ENCODE measurements around the gene GID8. TPM values are rescaled to one million over a fixed set of nuclear protein-coding genes. Genes with fewer than 3 reads are reported as not detected.

Gene GID8
- total RNA-seq, 1 experiment from 2014 or later, result 40.2 TPM

DNA sequence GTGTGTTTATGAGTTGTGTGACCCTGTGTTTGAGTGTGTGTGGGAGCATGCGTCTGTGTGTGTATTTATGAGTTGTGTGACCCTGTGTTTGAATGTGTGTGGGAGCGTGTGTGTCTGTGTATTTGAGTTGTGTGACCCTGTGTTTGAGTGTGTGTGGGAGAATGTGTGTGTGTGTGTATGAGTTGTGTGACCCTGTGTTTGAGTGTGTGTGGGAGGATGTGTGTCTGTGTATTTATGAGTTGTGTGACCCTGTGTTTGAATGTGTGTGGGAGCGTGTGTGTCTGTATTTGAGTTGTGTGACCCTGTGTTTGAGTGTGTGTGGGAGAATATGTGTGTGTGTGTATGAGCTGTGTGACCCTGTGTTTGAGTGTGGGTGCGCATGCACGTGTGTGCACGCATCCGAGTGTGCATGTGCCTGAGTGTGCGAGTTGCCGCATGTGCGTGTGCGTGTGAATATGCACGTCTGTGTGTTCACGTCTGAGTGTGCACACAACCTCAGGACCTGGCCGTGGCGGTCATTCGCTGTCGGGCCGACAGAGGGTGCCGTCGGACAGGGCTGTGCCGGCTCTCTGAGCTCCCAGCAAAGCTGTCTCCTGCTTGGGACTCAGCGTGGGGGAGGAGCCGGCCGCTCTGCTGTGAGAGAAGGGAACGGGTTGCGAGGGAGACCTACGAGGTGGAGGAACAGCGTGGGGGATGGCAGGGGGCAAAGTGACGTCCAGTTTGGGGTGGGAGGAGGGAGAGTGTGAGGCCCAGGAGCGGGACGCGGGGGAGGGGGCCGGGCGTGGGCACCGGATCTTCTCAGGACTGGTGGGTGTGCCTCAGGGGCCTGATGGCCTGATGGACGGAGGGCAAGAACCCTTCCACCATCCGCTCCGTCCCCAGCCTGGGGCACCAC lies 34.2 kb downstream of the GID8 start:
- H3K4me1 ChIP-seq (ENCODE audit: insufficient read depth, low read length, poor library complexity, severe bottlenecking), result no peaks in the 10 kb centered on the region
- no peak overlapping the region for H3K27ac ChIP-seq (ENCODE audit: low read depth, low read length, poor library complexity, severe bottlenecking)
- POLR2A ChIA-PET (ENCODE audit: low non-redundant PET), result no interaction called here
- no peaks in the 10 kb centered on the region for H3K9me3 ChIP-seq (ENCODE audit: low read depth, low read length, poor library complexity, severe bottlenecking)
- TF ChIP-seq CTCF (conservative IDR thresholded peaks at IDR 0.05; ENCODE audit: low read depth, low read length) (peak; percentile 90), EZH2 (IDR thresholded peaks at IDR 0.05; ENCODE audit: borderline replicate concordance, low read depth, low read length, poor library complexity, severe bottlenecking) (no peak)
- no TSS peak for BruUV-seq (replicated peaks)
- no peak overlapping the region for H3K4me3 ChIP-seq (ENCODE audit: low read depth, low read length, poor library complexity, severe bottlenecking)
- H3K27me3 ChIP-seq (replicated peaks; ENCODE audit: insufficient read depth, low read depth, low read length, poor library complexity), result peaks cover 39% of the 10 kb centered on the region
- CTCF ChIA-PET, result interaction anchor here (0.5 to 1.4 kb wide), 16 partner anchors 9 to 680 kb away, joined by 3 to 27 read pairs (median 4); partner anchors contain the start of gene BHLHE23
- peak; percentile 86 for DNase-seq (ENCODE audit: low spot score)
- no peaks in the 10 kb centered on the region for H3K36me3 ChIP-seq (ENCODE audit: insufficient read depth, low read length, poor library complexity, severe bottlenecking)
- intact Hi-C loops (cut with micrococcal nuclease; ENCODE audit: unreplicated experiment), result loop anchor here (1.0 kb wide), 1 partner anchor 37 kb away; no protein-coding TSS in a partner anchor

GRCh38 chr20:62972845-62973745 lies 35.1 kb downstream of the GID8 start:
- no peaks in the 10 kb centered on the region for H3K4me1 ChIP-seq (ENCODE audit: insufficient read depth, low read length, poor library complexity, severe bottlenecking)
- no peaks in the 10 kb centered on the region for H3K9me3 ChIP-seq (ENCODE audit: low read depth, low read length, poor library complexity, severe bottlenecking)
- H3K27me3 ChIP-seq (replicated peaks; ENCODE audit: insufficient read depth, low read depth, low read length, poor library complexity), result peaks cover 39% of the 10 kb centered on the region
- ChIA-PET CTCF (interaction anchor here (0.5 to 1.4 kb wide), 12 partner anchors 8 to 679 kb away, joined by 3 to 27 read pairs (median 3); partner anchors contain the start of gene BHLHE23), POLR2A (ENCODE audit: low non-redundant PET) (no interaction called here)
- intact Hi-C loops (cut with micrococcal nuclease; ENCODE audit: unreplicated experiment), result loop anchor here (1.0 kb wide), 1 partner anchor 36 kb away; no protein-coding TSS in a partner anchor
- no TSS peak for BruUV-seq (replicated peaks)
- H3K4me3 ChIP-seq (ENCODE audit: low read depth, low read length, poor library complexity, severe bottlenecking), result no peak overlapping the region
- no peaks in the 10 kb centered on the region for H3K36me3 ChIP-seq (ENCODE audit: insufficient read depth, low read length, poor library complexity, severe bottlenecking)
- DNase-seq (ENCODE audit: low spot score), result no peak
- no peak overlapping the region for H3K27ac ChIP-seq (ENCODE audit: low read depth, low read length, poor library complexity, severe bottlenecking)
- TF ChIP-seq CTCF (conservative IDR thresholded peaks at IDR 0.05; ENCODE audit: low read depth, low read length) (no peak), EZH2 (IDR thresholded peaks at IDR 0.05; ENCODE audit: borderline replicate concordance, low read depth, low read length, poor library complexity, severe bottlenecking) (no peak)

DNA sequence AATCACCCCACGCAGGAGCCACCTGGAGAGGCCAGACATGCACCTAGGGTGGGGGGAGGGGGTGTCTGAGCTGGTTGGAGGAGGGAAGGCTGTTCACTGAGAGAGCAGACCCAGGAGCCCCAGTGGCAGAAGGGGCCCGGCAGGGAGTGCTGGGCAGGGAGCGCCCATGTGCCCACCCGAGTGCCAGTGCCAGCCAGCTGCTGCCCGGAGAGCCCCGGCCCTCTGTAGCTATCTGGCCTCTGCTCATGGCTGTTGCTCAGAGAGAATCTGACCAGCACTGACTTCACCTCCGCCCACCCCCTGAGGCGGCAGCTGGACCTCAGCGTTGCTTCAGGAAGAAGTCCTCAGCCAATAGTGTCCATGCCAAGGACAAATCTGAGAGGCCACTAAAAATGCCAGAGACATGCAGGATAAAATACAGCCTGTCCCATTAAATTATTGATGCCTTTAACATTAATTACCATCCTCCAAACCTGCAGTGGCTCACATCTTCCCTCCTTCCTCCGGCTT lies 37.4 kb downstream of the GID8 start:
- no TSS peak for BruUV-seq (replicated peaks)
- Histone ChIP-seq H3K4me3 (ENCODE audit: low read depth, low read length, poor library complexity, severe bottlenecking) (no peak overlapping the region), H3K36me3 (ENCODE audit: insufficient read depth, low read length, poor library complexity, severe bottlenecking) (no peaks in the 10 kb centered on the region), H3K27me3 (replicated peaks; ENCODE audit: insufficient read depth, low read depth, low read length, poor library complexity) (peaks cover 56% of the 10 kb centered on the region), H3K27ac (ENCODE audit: low read depth, low read length, poor library complexity, severe bottlenecking) (no peak overlapping the region), H3K9me3 (ENCODE audit: low read depth, low read length, poor library complexity, severe bottlenecking) (no peaks in the 10 kb centered on the region), H3K4me1 (ENCODE audit: insufficient read depth, low read length, poor library complexity, severe bottlenecking) (peaks cover 3% of the 10 kb centered on the region)
- intact Hi-C loops (cut with micrococcal nuclease; ENCODE audit: unreplicated experiment), result no loop called here
- ChIA-PET POLR2A (ENCODE audit: low non-redundant PET) (no interaction called here), CTCF (interaction anchor here (0.6 kb wide), 1 partner anchor 295 kb away, joined by 7 read pairs; no protein-coding TSS in a partner anchor)
- TF ChIP-seq EZH2 (IDR thresholded peaks at IDR 0.05; ENCODE audit: borderline replicate concordance, low read depth, low read length, poor library complexity, severe bottlenecking), result no peak
- no peak for DNase-seq (ENCODE audit: low spot score)

Measured in A673 (cell line).